ENCODE results near the gene ATG3. TPM values are rescaled to one million over a fixed set of nuclear protein-coding genes. Genes with fewer than 3 reads are reported as not detected.

The ATG3 gene
- total and polyA plus RNA-seq, 9 of the 15 experiments (the other 6 are each of a cell fraction or from before 2014, with no cell fraction given), result 48.7 to 107 (median 64.7) TPM

DNA sequence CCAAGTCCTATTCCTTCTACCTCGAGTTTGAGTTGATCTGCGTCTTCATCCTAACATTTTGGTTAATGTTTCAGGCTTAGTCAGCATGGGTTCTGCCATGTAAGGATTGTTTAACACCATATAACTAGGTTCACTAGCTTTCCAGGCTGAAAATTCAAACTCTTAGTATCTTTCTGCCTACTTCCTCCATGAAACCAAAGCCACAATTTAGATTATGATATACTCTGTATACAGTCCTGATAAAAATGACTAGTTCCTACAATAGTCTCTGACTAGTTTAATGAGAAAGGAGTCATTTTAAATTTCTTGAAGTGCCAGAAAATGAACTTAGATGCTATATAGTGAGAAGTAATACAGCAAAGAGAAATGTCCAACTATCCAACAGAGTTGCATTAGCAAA lies 55.9 kb downstream of the ATG3 start:
- no peak for FAIRE-seq
- no TSS peak for BruUV-seq (replicated peaks)
- Histone ChIP-seq H3K4me2 (ENCODE audit: insufficient read depth, low read length) (no peak overlapping the region), H3K27me3 (ENCODE audit: control insufficient read depth in 2 of 2, insufficient read depth in 2 of 2, low read length in 2 of 2) (no peaks in the 10 kb centered on the region), H3K9me1 (ENCODE audit: control insufficient read depth, insufficient read depth, low read length) (no peaks in the 10 kb centered on the region), H3K27ac (ENCODE audit: extremely low read depth, low read depth, low read length) (no peak overlapping the region), H4K20me1 (replicated peaks; ENCODE audit: control insufficient read depth, insufficient read depth, low read length) (no peaks in the 10 kb centered on the region), H3K9ac (ENCODE audit: insufficient read depth in 1 of 2, low read depth in 2 of 2, low read length in 2 of 2) (no peak overlapping the region), H3K4me3 (no peak overlapping the region), H3K4me1 (replicated peaks in 1 of 2; ENCODE audit: control insufficient read depth in 2 of 2, insufficient read depth in 2 of 2, low read length in 2 of 2) (no peaks in the 10 kb centered on the region), H3K79me2 (ENCODE audit: control insufficient read depth, insufficient read depth, low read length) (no peaks in the 10 kb centered on the region), H2AFZ (ENCODE audit: low read depth, low read length) (no peak overlapping the region), H3K9me3 (replicated peaks; ENCODE audit: control insufficient read depth, insufficient read depth, low read depth, low read length) (no peaks in the 10 kb centered on the region), H3K36me3 (ENCODE audit: control insufficient read depth, insufficient read depth, low read length) (no peaks in the 10 kb centered on the region)
- no peak for ATAC-seq
- intact Hi-C loops (cut with micrococcal nuclease), result no loop called here
- CTCF ChIA-PET (ENCODE audit: low intra/inter-chr PET ratio), result no interaction called here
- in situ Hi-C loops (cut with MboI), result loop anchor here (25.0 kb wide), 2 partner anchors 194 to 394 kb away; no protein-coding TSS in a partner anchor
- POLR2A ChIA-PET, result no interaction called here
- DNase-seq (ENCODE audit: extremely low read depth in 1 of 4, low spot score in 3 of 4), result no peak
- WGBS (ENCODE audit: insufficient coverage, low coverage, missing lambda C conversion rate), result 0% methylated on average over 2 of the region's 2 CpGs
- TF ChIP-seq MED1 (CRISPR knock-in tag; IDR thresholded peaks at IDR 0.05; ENCODE audit: borderline replicate concordance), result no peak
- no peak for TF ChIP-seq CEBPB (tag; IDR thresholded peaks at IDR 0.05)
- no peak for TF ChIP-seq FOXA1 (IDR thresholded peaks at IDR 0.05; ENCODE audit: borderline replicate concordance)
- no peak for TF ChIP-seq ZNF766 (CRISPR knock-in tag; conservative IDR thresholded peaks at IDR 0.05)
- no peak for TF ChIP-seq ZBTB8A (IDR thresholded peaks at IDR 0.05; ENCODE audit: partially characterized antibody)
- TF ChIP-seq LEF1 (IDR thresholded peaks at IDR 0.05), result no peak
- TF ChIP-seq, protein P1, sequence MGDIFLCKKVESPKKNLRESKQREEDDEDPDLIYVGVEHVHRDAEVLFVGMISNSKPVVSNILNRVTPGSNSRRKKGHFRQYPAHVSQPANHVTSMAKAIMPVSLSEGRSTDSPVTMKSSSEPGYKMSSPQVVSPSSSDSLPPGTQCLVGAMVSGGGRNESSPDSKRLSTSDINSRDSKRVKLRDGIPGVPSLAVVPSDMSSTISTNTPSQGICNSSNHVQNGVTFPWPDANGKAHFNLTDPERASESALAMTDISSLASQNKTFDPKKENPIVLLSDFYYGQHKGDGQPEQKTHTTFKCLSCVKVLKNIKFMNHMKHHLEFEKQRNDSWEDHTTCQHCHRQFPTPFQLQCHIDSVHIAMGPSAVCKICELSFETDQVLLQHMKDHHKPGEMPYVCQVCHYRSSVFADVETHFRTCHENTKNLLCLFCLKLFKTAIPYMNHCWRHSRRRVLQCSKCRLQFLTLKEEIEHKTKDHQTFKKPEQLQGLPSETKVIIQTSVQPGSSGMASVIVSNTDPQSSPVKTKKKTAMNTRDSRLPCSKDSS (IDR thresholded peaks at IDR 0.05; ENCODE audit: low read depth, partially characterized antibody), result no peak
- no peak for TF ChIP-seq SMAD3 (CRISPR knock-in tag; conservative IDR thresholded peaks at IDR 0.05)
- TF ChIP-seq HNRNPL (IDR thresholded peaks at IDR 0.05; ENCODE audit: low read depth, low read length), result no peak
- TF ChIP-seq ZKSCAN3 (CRISPR knock-in tag; IDR thresholded peaks at IDR 0.05), result no peak
- TF ChIP-seq NFYB (IDR thresholded peaks at IDR 0.05; ENCODE audit: extremely low read depth, insufficient read length), result no peak
- no peak for TF ChIP-seq POLR2H (tag; IDR thresholded peaks at IDR 0.05; ENCODE audit: low read depth)
